Thoracic aorta (tissue), 2 donors: Measurements from ENCODE around the gene SLC6A6. TPM values are rescaled to one million over a fixed set of nuclear protein-coding genes. Genes with fewer than 3 reads are reported as not detected.

Experiments
- ATAC-seq: fragments of 150-250 bp; one replicate; pipeline ENCODE4 v1.8.0; 2017; ENCODE audit warnings: low read depth; ENCODE audit not compliant: insufficient number of reproducible peaks, low FRiP score
- DNase-seq: peaks from one replicate; pipeline ENCODE4 v3.0.0-alpha.2; 2020; ENCODE audit warnings: low spot score
- H3K27ac ChIP-seq, 2 donors: fragments of 200-600 bp; sonication (generic); 1 replicate in 1 of 2; 2 replicates in 1 of 2; pipeline ENCODE4 v1.5.1; 2016; ENCODE audit warnings: mild to moderate bottlenecking in 2 of 2, moderate library complexity in 2 of 2
- H3K27me3 ChIP-seq: fragments of 200-600 bp; sonication (generic); replicated peaks from 2 replicates; pipeline ENCODE4 v1.6.0; 2016; ENCODE audit warnings: mild to moderate bottlenecking; ENCODE audit not compliant: insufficient read depth
- H3K36me3 ChIP-seq: fragments of 200-600 bp; sonication (generic); one replicate; pipeline ENCODE4 v1.5.1; 2016
- H3K4me1 ChIP-seq, 2 donors: fragments of 200-600 bp; sonication (generic); 1 replicate in 1 of 2; 2 replicates in 1 of 2; pipeline versions ENCODE4 v1.5.1 to v1.6.0; 2016; ENCODE audit warnings: low read depth in 2 of 2, mild to moderate bottlenecking in 1 of 2; ENCODE audit not compliant: control insufficient read depth in 1 of 2
- H3K4me3 ChIP-seq: fragments of 200-600 bp; sonication (generic); 2 replicates; pipeline ENCODE4 v1.5.1; 2016; ENCODE audit warnings: mild to moderate bottlenecking
- H3K9me3 ChIP-seq: fragments of 200-600 bp; sonication (generic); 2 replicates; pipeline ENCODE4 v1.5.1; 2016
- CTCF ChIP-seq: fragments of 200-600 bp; sonication (generic); IDR thresholded peaks from one replicate; pipeline ENCODE4 v1.5.1; 2019; ENCODE audit warnings: antibody characterized with exemption
- total RNA-seq, 2 donors: library from RNA; depleted of rRNA; stranded (reverse); fragments of >200 nt; gene quantifications; one replicate each; pipeline versions ENCODE4 v1.1.0 to v1.2.3, GENCODE V29; 2016

SLC6A6 gene
- total RNA-seq, 2 donors from 2014 or later: 33.5 to 45.5 TPM

DNA sequence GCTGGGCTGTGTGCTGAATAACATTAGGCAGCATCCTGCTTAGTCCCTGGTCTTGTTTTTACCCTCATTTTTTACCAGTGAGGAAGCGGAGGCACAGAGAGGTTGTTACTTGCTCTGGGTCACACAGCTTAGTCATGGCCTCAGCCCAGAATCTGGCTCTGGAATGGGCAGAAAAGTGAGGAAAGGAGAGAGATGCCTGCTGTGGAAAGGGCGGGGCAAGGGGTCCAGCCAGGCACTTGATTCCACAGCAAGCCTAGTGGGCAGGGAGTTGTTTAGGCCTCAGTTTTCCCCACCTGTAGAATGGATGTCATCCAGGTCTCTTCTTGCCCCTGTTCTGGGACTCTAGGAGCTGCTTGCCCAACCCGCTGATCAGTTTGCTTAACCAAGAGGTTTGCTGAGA, 35.9 kb downstream of the SLC6A6 start:
- no peak for ATAC-seq
- H3K4me1 ChIP-seq: peaks cover 20 to 51% of the 10 kb centered on the region in 2 donors
- TF ChIP-seq CTCF: no peak
- no peak for DNase-seq
- H3K27me3 ChIP-seq: no peaks in the 10 kb centered on the region
- no peaks in the 10 kb centered on the region for H3K9me3 ChIP-seq
- H3K4me3 ChIP-seq: no peak overlapping the region
- H3K36me3 ChIP-seq: no peaks in the 10 kb centered on the region
- no peak overlapping the region for H3K27ac ChIP-seq

DNA sequence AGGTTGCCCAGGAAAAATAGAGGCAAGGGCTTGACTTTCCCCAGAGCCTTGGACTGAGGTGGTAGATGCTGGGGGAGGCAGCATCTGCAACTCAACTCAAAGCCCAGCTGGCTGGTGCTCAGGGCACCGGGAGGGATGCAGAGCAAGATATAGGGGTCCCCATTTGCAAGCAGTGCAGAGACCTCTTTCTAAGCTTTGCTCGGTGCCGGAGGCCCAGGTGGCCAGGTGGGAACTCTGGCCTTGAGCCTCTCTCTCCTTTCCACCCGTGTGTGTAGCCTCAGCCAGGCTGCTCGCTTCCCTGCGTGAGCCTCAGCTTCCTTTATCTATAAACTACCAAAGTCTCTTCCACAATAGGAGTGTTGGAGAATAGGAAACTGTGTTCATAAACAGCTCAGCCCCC, 36.5 kb downstream of the SLC6A6 start:
- H3K36me3 ChIP-seq: peaks cover 4% of the 10 kb centered on the region
- H3K4me1 ChIP-seq: peaks cover 18 to 44% of the 10 kb centered on the region in 2 donors
- no peak for TF ChIP-seq CTCF
- DNase-seq: no peak
- no peaks in the 10 kb centered on the region for H3K27me3 ChIP-seq
- H3K4me3 ChIP-seq: no peak overlapping the region
- no peaks in the 10 kb centered on the region for H3K9me3 ChIP-seq
- ATAC-seq: no peak
- no peak overlapping the region for H3K27ac ChIP-seq

- ATAC-seq (no peak), DNase-seq (no peak)
- peaks cover 13 to 37% of the 10 kb centered on the region in 2 donors for H3K4me1 ChIP-seq
- TF ChIP-seq CTCF: no peak
- H3K36me3 ChIP-seq: peaks cover 4% of the 10 kb centered on the region
- H3K9me3 ChIP-seq: no peaks in the 10 kb centered on the region
- H3K4me3 ChIP-seq: no peak overlapping the region
- no peaks in the 10 kb centered on the region for H3K27me3 ChIP-seq
- no peak overlapping the region for H3K27ac ChIP-seq
Measured at GRCh38 chr3:14439501-14440167, 37.2 kb downstream of the SLC6A6 start.

- Histone ChIP-seq H3K27me3 (no peaks in the 10 kb centered on the region), H3K27ac (no peak overlapping the region), H3K9me3 (no peaks in the 10 kb centered on the region), H3K36me3 (peaks cover 4% of the 10 kb centered on the region), H3K4me3 (no peak overlapping the region), H3K4me1 (peaks cover 10 to 32% of the 10 kb centered on the region in 2 donors)
- TF ChIP-seq CTCF: no peak
- DNase-seq (no peak), ATAC-seq (no peak)
Measured at GRCh38 chr3:14440168-14440518, 37.7 kb downstream of the SLC6A6 start.

- no peak for ATAC-seq
Measured at GRCh38 chr3:14440531-14441239, 38.3 kb downstream of the SLC6A6 start.

More at GRCh38 chr3:14440531-14441239, 38.3 kb downstream of the SLC6A6 start:
- Histone ChIP-seq H3K36me3 (peaks cover 5% of the 10 kb centered on the region), H3K4me3 (no peak overlapping the region), H3K9me3 (no peaks in the 10 kb centered on the region), H3K27ac (no peak overlapping the region), H3K4me1 (peaks cover 10 to 27% of the 10 kb centered on the region in 2 donors), H3K27me3 (no peaks in the 10 kb centered on the region)
- DNase-seq: no peak
- no peak for TF ChIP-seq CTCF
